ENCODE measurements around the gene KBTBD7. TPM values are rescaled to one million over a fixed set of nuclear protein-coding genes. Genes with fewer than 3 reads are reported as not detected.
"Not testable (repeated sequence)": the region's sequence is repeated elsewhere in the genome, so short reads cannot be mapped to it uniquely, and the experiment has no call there.

KBTBD7 gene
- total RNA-seq, 4 donors from 2014 or later: 4.0 to 10.3 (median 7.7) TPM

- 95% methylated on average over 4 of the region's 4 CpGs for WGBS
- Histone ChIP-seq H3K4me1 (no peaks in the 10 kb centered on the region), H3K4me3 (no peak overlapping the region), H3K27ac (replicated peaks in 1 of 4) (no peak overlapping the region), H3K36me3 (no peaks in the 10 kb centered on the region), H3K27me3 (no peaks in the 10 kb centered on the region), H3K9me3 (peaks cover 0 to 4% (median 0%) of the 10 kb centered on the region in 4 donors)
- no peak for DNase-seq (ENCODE audit: extremely low spot score)
- intact Hi-C loops (cut with DNase I): no loop called here
- no peak for TF ChIP-seq CTCF (IDR thresholded peaks at IDR 0.05)
- TF ChIP-seq POLR2AphosphoS5 (IDR thresholded peaks at IDR 0.05): no peak
- no peak for TF ChIP-seq EP300 (IDR thresholded peaks at IDR 0.05)
- no peak for TF ChIP-seq POLR2A (IDR thresholded peaks at IDR 0.05; ENCODE audit: low read depth)
These were observed 14.6 kb downstream of the KBTBD7 start for GRCh38 chr13:41179593-41180250.

- Histone ChIP-seq H3K36me3 (no peaks in the 10 kb centered on the region), H3K4me1 (no peaks in the 10 kb centered on the region), H3K9me3 (peaks cover 0 to 4% (median 0%) of the 10 kb centered on the region in 4 donors), H3K27ac (replicated peaks in 1 of 4) (peak overlapping the region; percentile 3 to 58 (median 52)), H3K4me3 (no peak overlapping the region), H3K27me3 (no peaks in the 10 kb centered on the region)
- TF ChIP-seq EP300 (IDR thresholded peaks at IDR 0.05): no peak
- TF ChIP-seq POLR2A (IDR thresholded peaks at IDR 0.05; ENCODE audit: low read depth): no peak
- TF ChIP-seq CTCF (IDR thresholded peaks at IDR 0.05): no peak
- no peak for TF ChIP-seq POLR2AphosphoS5 (IDR thresholded peaks at IDR 0.05)
- intact Hi-C loops (cut with DNase I): no loop called here
- no peak for DNase-seq (ENCODE audit: extremely low spot score)
- WGBS: 66% methylated on average over 7 of the region's 7 CpGs
These were observed 16.3 kb downstream of the KBTBD7 start for GRCh38 chr13:41178040-41178439.

GRCh38 chr13:41177616-41178015 lies 16.8 kb downstream of the KBTBD7 start:
- H3K36me3 ChIP-seq: no peaks in the 10 kb centered on the region
- H3K27ac ChIP-seq (replicated peaks in 1 of 4): peak overlapping the region; percentile 3 to 58 (median 52)
- no peak for DNase-seq (ENCODE audit: extremely low spot score)
- 23% methylated on average over 2 of the region's 2 CpGs for WGBS
- TF ChIP-seq POLR2A (IDR thresholded peaks at IDR 0.05; ENCODE audit: low read depth) (no peak), CTCF (IDR thresholded peaks at IDR 0.05) (no peak), POLR2AphosphoS5 (IDR thresholded peaks at IDR 0.05) (no peak), EP300 (IDR thresholded peaks at IDR 0.05) (no peak)
- intact Hi-C loops (cut with DNase I): no loop called here
- H3K4me3 ChIP-seq: no peak overlapping the region
- no peaks in the 10 kb centered on the region for H3K27me3 ChIP-seq
- H3K9me3 ChIP-seq: peaks cover 0 to 4% (median 0%) of the 10 kb centered on the region in 4 donors
- no peaks in the 10 kb centered on the region for H3K4me1 ChIP-seq

GRCh38 chr13:41175576-41175975 lies 18.8 kb downstream of the KBTBD7 start:
- DNase-seq (ENCODE audit: extremely low spot score); H3K27me3 ChIP-seq; H3K4me3 ChIP-seq; H3K9me3 ChIP-seq; H3K27ac ChIP-seq (replicated peaks in 1 of 4); intact Hi-C loops (cut with DNase I); H3K36me3 ChIP-seq; H3K4me1 ChIP-seq: not testable (repeated sequence)
- WGBS: 95% methylated on average over 8 of the region's 8 CpGs

- no peak overlapping the region for H3K4me3 ChIP-seq
- H3K27ac ChIP-seq (replicated peaks in 1 of 4): no peak overlapping the region
- H3K9me3 ChIP-seq: no peaks in the 10 kb centered on the region
- H3K27me3 ChIP-seq: no peaks in the 10 kb centered on the region
- TF ChIP-seq POLR2AphosphoS5 (IDR thresholded peaks at IDR 0.05) (no peak), CTCF (IDR thresholded peaks at IDR 0.05) (no peak), EP300 (IDR thresholded peaks at IDR 0.05) (no peak), POLR2A (IDR thresholded peaks at IDR 0.05; ENCODE audit: low read depth) (no peak)
- intact Hi-C loops (cut with DNase I): no loop called here
- WGBS: 93% methylated on average over 3 of the region's 3 CpGs
- no peak for DNase-seq (ENCODE audit: extremely low spot score)
- H3K36me3 ChIP-seq: no peaks in the 10 kb centered on the region
- no peaks in the 10 kb centered on the region for H3K4me1 ChIP-seq
These were observed 32.2 kb downstream of the KBTBD7 start for GRCh38 chr13:41162151-41162550.

Data from esophagus muscularis mucosa (tissue), 4 donors.